ENCODE results near the gene DOK3.

DNA sequence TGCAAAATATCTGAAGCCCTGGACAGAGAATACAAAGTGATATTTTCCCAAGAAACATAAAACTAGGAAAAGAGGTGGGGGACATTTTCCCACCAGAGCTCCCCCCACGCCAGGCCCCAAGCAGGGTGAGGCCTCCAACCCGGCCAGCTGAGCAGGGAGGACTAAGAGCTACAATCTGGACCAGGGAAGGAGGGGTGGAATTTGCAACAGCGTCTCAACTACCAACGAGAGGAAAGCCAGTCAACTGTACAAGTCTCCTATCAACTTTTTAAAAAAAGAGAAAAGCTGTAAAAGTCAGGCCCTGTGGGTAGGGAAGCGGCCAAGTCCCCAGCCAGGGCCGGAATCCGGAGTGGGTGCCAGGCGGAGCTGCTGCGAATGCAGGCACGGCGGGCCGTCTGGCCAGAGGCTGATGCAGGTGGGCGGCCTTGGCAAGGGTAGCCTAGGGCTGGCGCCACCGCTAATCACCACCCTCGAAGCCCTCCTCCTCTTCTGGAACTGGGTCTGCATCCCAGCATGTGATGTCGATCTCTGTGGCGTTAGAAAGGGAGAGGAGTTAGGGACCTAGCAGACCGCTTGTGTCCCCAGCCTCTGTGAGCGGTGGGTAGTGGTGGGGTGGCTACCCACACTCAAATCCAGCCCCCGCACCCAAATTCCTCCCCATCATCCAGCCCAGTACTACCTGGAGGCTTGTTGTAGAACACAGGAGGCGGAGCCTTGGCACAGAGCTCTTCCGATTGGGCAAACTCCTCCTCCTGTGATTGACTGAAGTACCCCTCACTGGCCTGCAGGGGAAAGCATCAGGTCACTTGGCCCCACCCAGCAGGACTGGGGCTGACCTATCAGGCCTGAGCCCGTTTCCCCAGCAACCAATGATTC, 52.4 kb downstream of the DOK3 start:
- TF ChIP-seq, protein P1, sequence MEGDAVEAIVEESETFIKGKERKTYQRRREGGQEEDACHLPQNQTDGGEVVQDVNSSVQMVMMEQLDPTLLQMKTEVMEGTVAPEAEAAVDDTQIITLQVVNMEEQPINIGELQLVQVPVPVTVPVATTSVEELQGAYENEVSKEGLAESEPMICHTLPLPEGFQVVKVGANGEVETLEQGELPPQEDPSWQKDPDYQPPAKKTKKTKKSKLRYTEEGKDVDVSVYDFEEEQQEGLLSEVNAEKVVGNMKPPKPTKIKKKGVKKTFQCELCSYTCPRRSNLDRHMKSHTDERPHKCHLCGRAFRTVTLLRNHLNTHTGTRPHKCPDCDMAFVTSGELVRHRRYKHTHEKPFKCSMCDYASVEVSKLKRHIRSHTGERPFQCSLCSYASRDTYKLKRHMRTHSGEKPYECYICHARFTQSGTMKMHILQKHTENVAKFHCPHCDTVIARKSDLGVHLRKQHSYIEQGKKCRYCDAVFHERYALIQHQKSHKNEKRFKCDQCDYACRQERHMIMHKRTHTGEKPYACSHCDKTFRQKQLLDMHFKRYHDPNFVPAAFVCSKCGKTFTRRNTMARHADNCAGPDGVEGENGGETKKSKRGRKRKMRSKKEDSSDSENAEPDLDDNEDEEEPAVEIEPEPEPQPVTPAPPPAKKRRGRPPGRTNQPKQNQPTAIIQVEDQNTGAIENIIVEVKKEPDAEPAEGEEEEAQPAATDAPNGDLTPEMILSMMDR (IDR thresholded peaks at IDR 0.05), result peak; percentile 65 to 77 (median 66)
- TF ChIP-seq POLR2AphosphoS5 (IDR thresholded peaks at IDR 0.05) (peak in 1 of 3 donors; percentile 7), POLR2A (IDR thresholded peaks at IDR 0.05) (no peak)
